ENCODE results near the gene OR10H5. TPM values are rescaled to one million over a fixed set of nuclear protein-coding genes. Genes with fewer than 3 reads are reported as not detected.
"Not testable (repeated sequence)": the region's sequence is repeated elsewhere in the genome, so short reads cannot be mapped to it uniquely, and the experiment has no call there.

Gene OR10H5
- total RNA-seq, 1 donor from 2014 or later: not detected

- no peak for TF ChIP-seq CTCF (IDR thresholded peaks at IDR 0.05)
- DNase-seq (ENCODE audit: extremely low spot score, unreplicated experiment): no peak
- Mint-ChIP-seq H3K4me1 (ENCODE audit: unreplicated experiment) (no peaks in the 10 kb centered on the region), H3K27me3 (ENCODE audit: unreplicated experiment) (no peaks in the 10 kb centered on the region), H3K4me3 (ENCODE audit: unreplicated experiment) (no peak overlapping the region), H3K9me3 (ENCODE audit: unreplicated experiment) (peaks cover 21% of the 10 kb centered on the region), H3K27ac (ENCODE audit: unreplicated experiment) (no peak overlapping the region), H3K36me3 (ENCODE audit: unreplicated experiment) (no peaks in the 10 kb centered on the region)
Measured at GRCh38 chr19:15825753-15826152, 38.3 kb downstream of the OR10H5 start.

- Mint-ChIP-seq H3K4me1 (ENCODE audit: unreplicated experiment) (no peaks in the 10 kb centered on the region), H3K4me3 (ENCODE audit: unreplicated experiment) (no peak overlapping the region), H3K27ac (ENCODE audit: unreplicated experiment) (no peak overlapping the region), H3K36me3 (ENCODE audit: unreplicated experiment) (no peaks in the 10 kb centered on the region), H3K9me3 (ENCODE audit: unreplicated experiment) (peaks cover 22% of the 10 kb centered on the region), H3K27me3 (ENCODE audit: unreplicated experiment) (no peaks in the 10 kb centered on the region)
- no peak for DNase-seq (ENCODE audit: extremely low spot score, unreplicated experiment)
- TF ChIP-seq CTCF (IDR thresholded peaks at IDR 0.05): no peak
Measured at GRCh38 chr19:15828121-15828610, 40.7 kb downstream of the OR10H5 start.

- H3K4me3 Mint-ChIP-seq (ENCODE audit: unreplicated experiment); DNase-seq (ENCODE audit: extremely low spot score, unreplicated experiment); H3K36me3 Mint-ChIP-seq (ENCODE audit: unreplicated experiment); H3K4me1 Mint-ChIP-seq (ENCODE audit: unreplicated experiment); H3K27ac Mint-ChIP-seq (ENCODE audit: unreplicated experiment); H3K27me3 Mint-ChIP-seq (ENCODE audit: unreplicated experiment): not testable (repeated sequence)
- peaks cover 22% of the 10 kb centered on the region for H3K9me3 Mint-ChIP-seq (ENCODE audit: unreplicated experiment)
Measured at GRCh38 chr19:15828611-15829305, 41.3 kb downstream of the OR10H5 start.

GRCh38 chr19:15829306-15829698, 41.8 kb downstream of the OR10H5 start:
- Mint-ChIP-seq H3K36me3 (ENCODE audit: unreplicated experiment) (no peaks in the 10 kb centered on the region), H3K9me3 (ENCODE audit: unreplicated experiment) (peaks cover 22% of the 10 kb centered on the region)

GRCh38 chr19:15829786-15830185, 42.3 kb downstream of the OR10H5 start:
- H3K4me3 Mint-ChIP-seq (ENCODE audit: unreplicated experiment): no peak overlapping the region
- no peak for DNase-seq (ENCODE audit: extremely low spot score, unreplicated experiment)
- H3K27ac Mint-ChIP-seq (ENCODE audit: unreplicated experiment): no peak overlapping the region
- H3K9me3 Mint-ChIP-seq (ENCODE audit: unreplicated experiment): peaks cover 22% of the 10 kb centered on the region
- TF ChIP-seq CTCF (IDR thresholded peaks at IDR 0.05): no peak
- no peaks in the 10 kb centered on the region for H3K36me3 Mint-ChIP-seq (ENCODE audit: unreplicated experiment)
- no peaks in the 10 kb centered on the region for H3K27me3 Mint-ChIP-seq (ENCODE audit: unreplicated experiment)
- no peaks in the 10 kb centered on the region for H3K4me1 Mint-ChIP-seq (ENCODE audit: unreplicated experiment)

More at GRCh38 chr19:15829306-15829698, 41.8 kb downstream of the OR10H5 start:
- no peaks in the 10 kb centered on the region for H3K4me1 Mint-ChIP-seq (ENCODE audit: unreplicated experiment)
- no peak overlapping the region for H3K27ac Mint-ChIP-seq (ENCODE audit: unreplicated experiment)
- no peak for TF ChIP-seq CTCF (IDR thresholded peaks at IDR 0.05)
- H3K4me3 Mint-ChIP-seq (ENCODE audit: unreplicated experiment): no peak overlapping the region
- no peak for DNase-seq (ENCODE audit: extremely low spot score, unreplicated experiment)
- H3K27me3 Mint-ChIP-seq (ENCODE audit: unreplicated experiment): no peaks in the 10 kb centered on the region
